HepG2 (cell line): ENCODE data around the gene EPB41L3.

Experiments used
- CTCF ChIP-seq: sonication (generic); formaldehyde crosslinking; IDR thresholded peaks from 2 replicates; pipeline ENCODE4 v1.5.0; 2020; ENCODE audit warnings: mild to moderate bottlenecking, missing genetic modification reagents, moderate library complexity
- FOSL1 ChIP-seq: sonication (generic); formaldehyde crosslinking; IDR thresholded peaks from 2 replicates; pipeline ENCODE4 v1.9.0; 2021; ENCODE audit warnings: missing genetic modification reagents, borderline replicate concordance
- IKZF4 ChIP-seq: sonication (generic); formaldehyde crosslinking; IDR thresholded peaks from 2 replicates; pipeline ENCODE4 v1.5.1; 2020; ENCODE audit warnings: borderline replicate concordance, mild to moderate bottlenecking, low read depth, missing genetic modification reagents; ENCODE audit errors: not compliant biosample characterization
- JUN ChIP-seq: sonication (generic); formaldehyde crosslinking; IDR thresholded peaks from 2 replicates; pipeline ENCODE4 v1.4.0; 2020; ENCODE audit warnings: mild to moderate bottlenecking, missing genetic modification reagents
- MLLT10 ChIP-seq: sonication (generic); formaldehyde crosslinking; IDR thresholded peaks from 2 replicates; pipeline ENCODE4 v1.4.0; 2020; ENCODE audit warnings: missing genetic modification reagents
- NCOA5 ChIP-seq: sonication (generic); formaldehyde crosslinking; IDR thresholded peaks from 2 replicates; pipeline ENCODE4 v1.4.0; 2020; ENCODE audit warnings: missing genetic modification reagents
- SUZ12 ChIP-seq: fragments of 150-350 bp; IDR thresholded peaks from 2 replicates; pipeline ENCODE4 v1.6.1; 2014; ENCODE audit warnings: low read depth, low read length
- ZNF253 ChIP-seq: sonication (generic); formaldehyde crosslinking; IDR thresholded peaks from 2 replicates; pipeline ENCODE4 v1.8.0; 2022; ENCODE audit warnings: mild to moderate bottlenecking, missing genetic modification reagents, borderline replicate concordance

GRCh38 chr18:5463831-5464230 lies 80.0 kb downstream of the EPB41L3 start:
- TF ChIP-seq JUN (CRISPR knock-in tag) (no peak), MLLT10 (CRISPR knock-in tag) (no peak), FOSL1 (no peak), IKZF4 (CRISPR knock-in tag) (no peak), NCOA5 (no peak), CTCF (CRISPR knock-in tag) (no peak), ZNF253 (CRISPR knock-in tag) (no peak), SUZ12 (no peak)
